Smooth muscle cell (in vitro differentiated cells): Measurements from ENCODE around the gene IL1RL2. TPM values are rescaled to one million over a fixed set of nuclear protein-coding genes. Genes with fewer than 3 reads are reported as not detected.

Experiments
- DNase-seq: peaks from one replicate; lab custom pipeline; 2025; ENCODE audit not compliant: unreplicated experiment; lab: John Stamatoyannopoulos, UW
- H2AFZ ChIP-seq: fragments of 200-600 bp; sonication (generic); 2 replicates; pipeline ENCODE4 v1.6.0; 2016; ENCODE audit warnings: antibody characterized with exemption, low read depth, mild to moderate bottlenecking
- H3F3A ChIP-seq: fragments of 200-600 bp; sonication (generic); 2 replicates; pipeline ENCODE4 v1.6.0; 2017; ENCODE audit warnings: antibody characterized with exemption, low read depth
- H3K27ac ChIP-seq: fragments of 200-600 bp; sonication (generic); 2 replicates; pipeline ENCODE4 v1.5.1; 2016; ENCODE audit warnings: low read depth, mild to moderate bottlenecking
- H3K27me3 ChIP-seq: fragments of 200-600 bp; sonication (generic); 2 replicates; pipeline ENCODE4 v1.6.1; 2016; ENCODE audit warnings: low read depth, mild to moderate bottlenecking
- H3K36me3 ChIP-seq: fragments of 200-600 bp; sonication (generic); 2 replicates; pipeline ENCODE4 v1.5.1; 2016; ENCODE audit warnings: low read depth
- H3K4me1 ChIP-seq: fragments of 200-600 bp; sonication (generic); 2 replicates; pipeline ENCODE4 v1.5.1; 2016; ENCODE audit warnings: low read depth
- H3K4me2 ChIP-seq: fragments of 200-600 bp; sonication (generic); 2 replicates; pipeline ENCODE4 v1.6.0; 2016; ENCODE audit warnings: mild to moderate bottlenecking
- H3K4me3 ChIP-seq: fragments of 200-600 bp; sonication (generic); 2 replicates; pipeline ENCODE4 v1.5.1; 2016; ENCODE audit warnings: mild to moderate bottlenecking
- H3K79me2 ChIP-seq: fragments of 200-600 bp; sonication (generic); 2 replicates; pipeline ENCODE4 v1.6.0; 2016; ENCODE audit warnings: low read depth, mild to moderate bottlenecking
- H3K9ac ChIP-seq: fragments of 200-600 bp; sonication (generic); 2 replicates; pipeline ENCODE4 v1.6.0; 2016; ENCODE audit warnings: low read depth
- H3K9me3 ChIP-seq: fragments of 200-600 bp; sonication (generic); replicated peaks from 2 replicates; pipeline ENCODE4 v1.5.1; 2016; ENCODE audit warnings: low read depth
- H4K20me1 ChIP-seq: fragments of 200-600 bp; sonication (generic); 2 replicates; pipeline ENCODE4 v1.6.0; 2016; ENCODE audit warnings: low read depth
- CTCF ChIP-seq: fragments of 200-600 bp; sonication (generic); IDR thresholded peaks from 2 replicates; pipeline ENCODE4 v1.5.1; 2017; ENCODE audit warnings: borderline replicate concordance, mild to moderate bottlenecking, antibody characterized with exemption; ENCODE audit not compliant: insufficient read depth, poor library complexity, severe bottlenecking
- WGBS: methylation state at CpG from one replicate; pipeline ENCODE4 v1.1.7; 2016; ENCODE audit warnings: low lambda C conversion rate; 5-methylcytosine and 5-hydroxymethylcytosine counted together
- polyA plus RNA-seq: library from polyadenylated mRNA; unstranded; fragments of >200 nt; fragmentation: Nextera tagmentation; extraction: Ambion mirVana; gene quantifications from 2 replicates; pipeline ENCODE4 v1.2.1, GENCODE V29; 2016
- total RNA-seq: library from RNA; depleted of rRNA; stranded (reverse); fragments of >200 nt; gene quantifications from 2 replicates; pipeline ENCODE4 v1.2.3, GENCODE V29; 2014

IL1RL2 gene
- total and polyA plus RNA-seq, 2 experiments from 2014 or later: 0.10 to 0.13 TPM

GRCh38 chr2:102155703-102156515 lies 30.9 kb upstream of the IL1RL2 start:
- Histone ChIP-seq H3K36me3 (peaks cover 10% of the 10 kb centered on the region), H3K27ac (peak overlapping the region; percentile 55)
- DNase-seq: no peak

GRCh38 chr2:102158011-102158755 lies 28.6 kb upstream of the IL1RL2 start:
- peaks cover 3% of the 10 kb centered on the region for H3K4me1 ChIP-seq
- no peak overlapping the region for H3K4me2 ChIP-seq
- H3K27me3 ChIP-seq: no peaks in the 10 kb centered on the region
- no peak overlapping the region for H2AFZ ChIP-seq
- TF ChIP-seq CTCF: no peak
- peak overlapping the region; percentile 55 for H3K27ac ChIP-seq
- H4K20me1 ChIP-seq: peaks cover 2% of the 10 kb centered on the region
- H3K9ac ChIP-seq: no peak overlapping the region
- no peak overlapping the region for H3K4me3 ChIP-seq
- H3K79me2 ChIP-seq: peaks cover 65% of the 10 kb centered on the region
- H3K9me3 ChIP-seq: no peaks in the 10 kb centered on the region
- H3F3A ChIP-seq: peaks cover 14% of the 10 kb centered on the region
- peaks cover 10% of the 10 kb centered on the region for H3K36me3 ChIP-seq
- no peak for DNase-seq

More at GRCh38 chr2:102155703-102156515, 30.9 kb upstream of the IL1RL2 start:
- Histone ChIP-seq H3K27me3 (no peaks in the 10 kb centered on the region), H3K4me2 (no peak overlapping the region), H3K4me3 (no peak overlapping the region), H3K9me3 (no peaks in the 10 kb centered on the region), H3K9ac (no peak overlapping the region), H4K20me1 (peaks cover 17% of the 10 kb centered on the region), H3F3A (peaks cover 14% of the 10 kb centered on the region), H3K79me2 (peaks cover 63% of the 10 kb centered on the region), H2AFZ (no peak overlapping the region), H3K4me1 (no peaks in the 10 kb centered on the region)
- TF ChIP-seq CTCF: no peak
- 46% methylated on average over 6 of the region's 6 CpGs for WGBS

GRCh38 chr2:102159295-102159694 lies 27.5 kb upstream of the IL1RL2 start:
- Histone ChIP-seq H4K20me1 (no peaks in the 10 kb centered on the region), H3K36me3 (peaks cover 10% of the 10 kb centered on the region), H3K4me1 (peaks cover 3% of the 10 kb centered on the region), H3K27me3 (no peaks in the 10 kb centered on the region), H3K4me2 (no peak overlapping the region), H3K9me3 (no peaks in the 10 kb centered on the region), H3K27ac (peak overlapping the region; percentile 38), H3K9ac (no peak overlapping the region), H2AFZ (no peak overlapping the region), H3K4me3 (no peak overlapping the region), H3F3A (peaks cover 14% of the 10 kb centered on the region), H3K79me2 (peaks cover 67% of the 10 kb centered on the region)
- 30% methylated on average over 1 of the region's 1 CpG for WGBS
- DNase-seq: no peak
- TF ChIP-seq CTCF: no peak
